K562 (cell line): ENCODE data around the gene AHNAK.

Experiments used
- BHLHE40 ChIP-seq: IDR thresholded peaks from 2 replicates; pipeline ENCODE4 v1.6.1; 2011; ENCODE audit warnings: low read length, improper control_type of control experiment
- CTCF ChIP-seq, 3 experiments: IDR thresholded peaks in 2 of 3; conservative IDR thresholded peaks in 1 of 3; 2 replicates each; pipeline ENCODE4 v1.5.1; 2011 to 2012; ENCODE audit warnings: low read length in 3 of 3, mild to moderate bottlenecking in 3 of 3, control low read depth in 2 of 3, improper control_type of control experiment in 1 of 3, inconsistent platforms in 1 of 3, low read depth in 1 of 3, mixed read lengths in 1 of 3, moderate library complexity in 1 of 3; ENCODE audit not compliant: insufficient read depth in 2 of 3
- FOXA3 ChIP-seq, 2 experiments: fragments of 450-650 bp in 1 of 2; sonication (generic) in 1 of 2; formaldehyde crosslinking; IDR thresholded peaks in 1 of 2; conservative IDR thresholded peaks in 1 of 2; 2 replicates each; pipeline versions ENCODE4 v1.4.0 to v1.8.0; 2020 to 2022; ENCODE audit warnings: mild to moderate bottlenecking in 2 of 2, missing genetic modification reagents in 1 of 2
- MAFK ChIP-seq: IDR thresholded peaks from 2 replicates; pipeline ENCODE4 v1.6.1; 2011; ENCODE audit warnings: low read length, improper control_type of control experiment
- POLR2A ChIP-seq: fragments of 450-650 bp; conservative IDR thresholded peaks from 2 replicates; pipeline ENCODE4 v1.6.1; 2016
- THRB ChIP-seq: fragments of 450-650 bp; formaldehyde crosslinking; conservative IDR thresholded peaks from 2 replicates; pipeline ENCODE4 v1.4.0; 2022; ENCODE audit warnings: mild to moderate bottlenecking, missing genetic modification characterization

- TF ChIP-seq POLR2A (no peak), MAFK (no peak), BHLHE40 (no peak), THRB (CRISPR knock-in tag) (no peak), CTCF (IDR thresholded peaks at IDR 0.05 in 2 of 3, conservative IDR thresholded peaks at IDR 0.05 in 1 of 3; ENCODE audit: insufficient read depth in 2 of 3, low read depth in 1 of 3, low read length in 3 of 3) (no peak), FOXA3 (CRISPR knock-in tag; conservative IDR thresholded peaks at IDR 0.05 in 1 of 2, IDR thresholded peaks at IDR 0.05 in 1 of 2) (no peak)
Measured at GRCh38 chr11:62555464-62556107, 9.0 kb upstream of the AHNAK start.
